ACHN (cell line): Measurements from ENCODE around the gene LRRTM3.

Source experiments
- DNase-seq: peaks from one replicate; pipeline ENCODE4 v3.0.0-alpha.2; 2015
- in situ Hi-C: cut with HindIII; loops from 2 replicates; pipeline ENCODE4 v1.10.0; 2017; ENCODE audit warnings: low sequenced_read_pairs, low pct_ligation_motif_present, low pct_unique_long_range_greater_than_20kb

LRRTM3 gene

GRCh38 chr10:66925896-66926715 lies at the start of gene LRRTM3:
Gene LRRTM3, plus strand, starts transcription at chr10:66926036.
- DNase-seq, result peak; percentile 85
- in situ Hi-C loops, result no loop called here

GRCh38 chr10:66877361-66877760 lies 48.5 kb upstream of the LRRTM3 start:
- no peak for DNase-seq
- in situ Hi-C loops, result no loop called here

GRCh38 chr10:66880292-66880691 lies 45.5 kb upstream of the LRRTM3 start:
- in situ Hi-C loops, result no loop called here
- no peak for DNase-seq

- in situ Hi-C loops, result no loop called here
- no peak for DNase-seq
These were observed 45.0 kb upstream of the LRRTM3 start for GRCh38 chr10:66880826-66881225.

GRCh38 chr10:66881814-66882213 lies 44.0 kb upstream of the LRRTM3 start:
- in situ Hi-C loops, result no loop called here
- DNase-seq, result no peak

GRCh38 chr10:66882271-66882670 lies 43.6 kb upstream of the LRRTM3 start:
- DNase-seq, result no peak
- in situ Hi-C loops, result no loop called here

GRCh38 chr10:66886848-66887247 lies 39.0 kb upstream of the LRRTM3 start:
- DNase-seq, result no peak
- in situ Hi-C loops, result no loop called here

GRCh38 chr10:66888237-66888636 lies 37.6 kb upstream of the LRRTM3 start:
- no peak for DNase-seq
- in situ Hi-C loops, result no loop called here

GRCh38 chr10:66892871-66893270 lies 33.0 kb upstream of the LRRTM3 start:
- no peak for DNase-seq
- in situ Hi-C loops, result no loop called here

GRCh38 chr10:66910671-66911070 lies 15.2 kb upstream of the LRRTM3 start:
- in situ Hi-C loops, result no loop called here
- no peak for DNase-seq

- in situ Hi-C loops, result no loop called here
- no peak for DNase-seq
These were observed 9.8 kb upstream of the LRRTM3 start for GRCh38 chr10:66916030-66916429.

GRCh38 chr10:66917104-66917503 lies 8.7 kb upstream of the LRRTM3 start:
- in situ Hi-C loops, result no loop called here

GRCh38 chr10:66919248-66919647 lies 6.6 kb upstream of the LRRTM3 start:
- no peak for DNase-seq

More at GRCh38 chr10:66917104-66917503, 8.7 kb upstream of the LRRTM3 start:
- DNase-seq, result no peak

GRCh38 chr10:66924674-66925345 lies 1.0 kb upstream of the LRRTM3 start:
- in situ Hi-C loops, result no loop called here
- DNase-seq, result no peak

More at GRCh38 chr10:66919248-66919647, 6.6 kb upstream of the LRRTM3 start:
- in situ Hi-C loops, result no loop called here

- in situ Hi-C loops, result no loop called here
- DNase-seq, result no peak
These were observed 463 bp upstream of the LRRTM3 start for GRCh38 chr10:66925373-66925772.

GRCh38 chr10:66926841-66927240 lies 1.0 kb downstream of the LRRTM3 start:
- DNase-seq, result no peak
- in situ Hi-C loops, result no loop called here

GRCh38 chr10:66927251-66927935 lies 1.6 kb downstream of the LRRTM3 start:
- in situ Hi-C loops, result no loop called here

GRCh38 chr10:66927971-66928770 lies 2.3 kb downstream of the LRRTM3 start:
- in situ Hi-C loops, result no loop called here

More at GRCh38 chr10:66927251-66927935, 1.6 kb downstream of the LRRTM3 start:
- no peak for DNase-seq

GRCh38 chr10:66928776-66929175 lies 2.9 kb downstream of the LRRTM3 start:
- DNase-seq, result no peak
- in situ Hi-C loops, result no loop called here

More at GRCh38 chr10:66927971-66928770, 2.3 kb downstream of the LRRTM3 start:
- DNase-seq, result no peak
